Suprapubic skin (tissue), 4 donors: Measurements from ENCODE around the gene NR6A1.

Experiments used
- CTCF ChIP-seq, 2 donors: fragments of 200-600 bp in 1 of 2; fragments of 450-650 bp in 1 of 2; sonication (generic) in 1 of 2; IDR thresholded peaks; one replicate each; pipeline ENCODE4 v1.5.1; 2016 to 2019; ENCODE audit warnings: antibody characterized with exemption in 2 of 2, mild to moderate bottlenecking in 1 of 2, moderate library complexity in 1 of 2
- EP300 ChIP-seq: sonication (generic); formaldehyde crosslinking; IDR thresholded peaks from one replicate; pipeline ENCODE4 v1.6.1; 2017; ENCODE audit warnings: antibody characterized with exemption
- POLR2A ChIP-seq, 2 donors: fragments of 450-650 bp; IDR thresholded peaks; one replicate each; pipeline ENCODE4 v1.6.1; 2017; ENCODE audit warnings: antibody characterized with exemption in 2 of 2, mild to moderate bottlenecking in 2 of 2, moderate library complexity in 2 of 2
- POLR2AphosphoS5 ChIP-seq, 3 donors: sonication (generic); formaldehyde crosslinking; IDR thresholded peaks; one replicate each; pipeline ENCODE4 v1.6.1; 2017; ENCODE audit warnings: antibody characterized with exemption in 3 of 3

GRCh38 chr9:124665391-124666058 is 105.6 kb downstream of the NR6A1 start:
- TF ChIP-seq CTCF (IDR thresholded peaks at IDR 0.05), result no peak
- TF ChIP-seq POLR2AphosphoS5 (IDR thresholded peaks at IDR 0.05), result no peak
- TF ChIP-seq EP300, result no peak
- no peak for TF ChIP-seq POLR2A (IDR thresholded peaks at IDR 0.05)
